ENCODE data around the gene DLL4.

DNA sequence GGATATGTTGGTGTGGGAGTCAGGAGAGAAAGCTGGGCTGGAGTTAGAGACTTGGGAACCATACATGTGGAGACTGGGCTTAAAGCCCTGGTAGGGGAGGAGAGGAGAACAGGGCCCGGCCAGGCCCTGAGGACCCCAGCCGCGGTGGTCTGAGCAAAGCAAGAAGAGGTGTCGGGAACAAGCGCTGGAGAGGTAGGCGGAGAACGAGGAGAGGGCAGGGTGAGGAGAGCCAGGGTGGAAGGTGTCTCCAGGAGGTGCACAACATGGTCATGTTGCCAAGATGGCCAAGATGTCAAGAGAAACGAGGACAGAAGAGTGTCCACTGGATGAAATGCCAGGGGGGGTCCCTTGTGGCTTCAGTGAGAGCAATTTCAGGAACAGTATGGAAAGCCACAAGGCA is 29.6 kb downstream of the DLL4 start:
- no peak for TF ChIP-seq CTCF (IDR thresholded peaks at IDR 0.05)
- no peak for TF ChIP-seq POLR2A (IDR thresholded peaks at IDR 0.05)

All from lower leg skin (tissue), 3 donors.